ENCODE measurements around the gene ZNF267. TPM values are rescaled to one million over a fixed set of nuclear protein-coding genes. Genes with fewer than 3 reads are reported as not detected.

ZNF267 gene
- total and polyA plus RNA-seq, 2 donors (not counting 3 experiments of a cell fraction or from before 2014, with no cell fraction given), result 5.2 to 19.1 TPM

DNA sequence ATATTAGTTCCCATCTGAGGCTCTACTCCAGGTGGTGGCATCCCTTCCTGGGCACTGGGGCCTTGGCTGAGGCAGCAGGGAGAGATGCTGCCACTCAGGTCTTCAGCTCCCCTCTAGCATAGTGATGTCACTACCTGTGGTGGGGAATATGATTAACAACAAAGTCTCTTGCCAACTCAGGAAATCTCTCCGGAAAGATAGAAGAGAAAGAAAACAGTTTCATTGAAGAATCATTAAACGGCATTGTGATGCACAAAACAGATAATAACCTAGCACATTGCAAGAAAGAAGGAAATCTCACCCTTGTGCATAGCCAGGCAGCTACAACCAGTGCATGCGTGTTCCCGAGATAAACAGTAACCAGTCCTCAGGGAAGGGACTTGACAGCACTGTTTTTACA lies 12.2 kb upstream of the ZNF267 start:
- dilution Hi-C loops (cut with MboI; ENCODE audit: extremely low pct_ligation_motif_present, low sequenced_read_pairs) (no loop called here), intact Hi-C loops (cut with micrococcal nuclease) (loop anchor here (10.0 kb wide), 2 partner anchors 357 to 787 kb away; partner anchors contain the start of genes RUSF1, ZNF646 and ZNF668)
- Histone ChIP-seq H3K4me2 (ENCODE audit: insufficient read depth, low read length) (no peak overlapping the region), H3K79me2 (ENCODE audit: control insufficient read depth, insufficient read depth, low read length) (no peaks in the 10 kb centered on the region), H4K20me1 (replicated peaks; ENCODE audit: control insufficient read depth, extremely low read depth, insufficient read depth, low read length) (no peaks in the 10 kb centered on the region), H3K36me3 (ENCODE audit: control insufficient read depth in 2 of 2, extremely low read depth in 1 of 2, insufficient read depth in 2 of 2, low read length in 2 of 2) (no peaks in the 10 kb centered on the region), H3K9me3 (replicated peaks; ENCODE audit: control insufficient read depth, insufficient read depth, low read length) (no peaks in the 10 kb centered on the region), H3K27me3 (ENCODE audit: control insufficient read depth in 2 of 2, insufficient read depth in 2 of 2, low read length in 2 of 2) (peaks cover 15 to 19% of the 10 kb centered on the region in 2 experiments), H3K4me3 (replicated peaks in 1 of 3; ENCODE audit: insufficient read depth in 1 of 3, low read depth in 1 of 3, low read length in 3 of 3) (no peak overlapping the region), H3K9me1 (replicated peaks; ENCODE audit: control insufficient read depth, extremely low read depth, insufficient read depth, low read length) (no peaks in the 10 kb centered on the region), H3K9ac (replicated peaks; ENCODE audit: extremely low read depth, insufficient read depth, low read length) (no peak overlapping the region), H3K4me1 (ENCODE audit: control insufficient read depth, extremely low read depth, insufficient read depth, low read length) (no peaks in the 10 kb centered on the region), H2AFZ (ENCODE audit: low read depth, low read length) (no peak overlapping the region), H3K27ac (ENCODE audit: insufficient read depth, low read depth, low read length) (no peak overlapping the region)
- DNase-seq (ENCODE audit: low read depth, low spot score) (no peak), FAIRE-seq (no peak)
- CTCF ChIA-PET, result interaction anchor here (1.2 to 1.3 kb wide), 2 partner anchors 10 to 12 kb away, joined by 3 read pairs; partner anchors contain the start of gene ZNF267
- TF ChIP-seq POLR2A (IDR thresholded peaks at IDR 0.05; ENCODE audit: low read depth, low read length) (no peak), EZH2 (IDR thresholded peaks at IDR 0.05; ENCODE audit: borderline replicate concordance, low read depth, low read length, severe bottlenecking) (no peak), MYC (IDR thresholded peaks at IDR 0.05; ENCODE audit: low read depth, low read length) (no peak), GATA2 (IDR thresholded peaks at IDR 0.05; ENCODE audit: insufficient read depth, insufficient read length, low read depth, low read length) (no peak), JUN (IDR thresholded peaks at IDR 0.05; ENCODE audit: borderline replicate concordance, insufficient read depth, insufficient read length, low read depth) (no peak), CTCF (IDR thresholded peaks at IDR 0.05; ENCODE audit: extremely low read depth in 1 of 2, insufficient read depth in 1 of 2, low read depth in 1 of 2, low read length in 2 of 2) (no peak), POLR2AphosphoS5 (IDR thresholded peaks at IDR 0.05; ENCODE audit: insufficient read depth, low read depth, low read length) (no peak), FOS (IDR thresholded peaks at IDR 0.05; ENCODE audit: borderline replicate concordance, insufficient read depth, low read length) (no peak)
- TF ChIP-seq, protein P1, sequence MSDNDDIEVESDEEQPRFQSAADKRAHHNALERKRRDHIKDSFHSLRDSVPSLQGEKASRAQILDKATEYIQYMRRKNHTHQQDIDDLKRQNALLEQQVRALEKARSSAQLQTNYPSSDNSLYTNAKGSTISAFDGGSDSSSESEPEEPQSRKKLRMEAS (IDR thresholded peaks at IDR 0.05; ENCODE audit: insufficient read depth, insufficient read length), result no peak
- POLR2A ChIA-PET, result interaction anchor here (0.6 kb wide), 1 partner anchor 806 kb away, joined by 4 read pairs; no protein-coding TSS in a partner anchor
- BruUV-seq (replicated peaks), result no TSS peak
